AG09309 (cell line): ENCODE data around the gene C1QL2.

ENCODE experiments used
- DNase-seq: peaks from one replicate; pipeline ENCODE4 v3.0.0-alpha.2; 2010; ENCODE audit warnings: low read depth
- H3K4me3 ChIP-seq: 2 replicates; pipeline ENCODE4 v1.5.1; 2011; ENCODE audit warnings: mild to moderate bottlenecking, low read depth, low read length, moderate library complexity; ENCODE audit not compliant: control insufficient read depth
- TF ChIP-seq, protein P1 (sequence below): IDR thresholded peaks from 2 replicates; pipeline ENCODE4 v1.5.1; 2011; ENCODE audit warnings: mild to moderate bottlenecking, low read depth, low read length, inconsistent platforms; ENCODE audit not compliant: insufficient read depth, control insufficient read depth; ENCODE audit errors: missing control alignments

Gene C1QL2

DNA sequence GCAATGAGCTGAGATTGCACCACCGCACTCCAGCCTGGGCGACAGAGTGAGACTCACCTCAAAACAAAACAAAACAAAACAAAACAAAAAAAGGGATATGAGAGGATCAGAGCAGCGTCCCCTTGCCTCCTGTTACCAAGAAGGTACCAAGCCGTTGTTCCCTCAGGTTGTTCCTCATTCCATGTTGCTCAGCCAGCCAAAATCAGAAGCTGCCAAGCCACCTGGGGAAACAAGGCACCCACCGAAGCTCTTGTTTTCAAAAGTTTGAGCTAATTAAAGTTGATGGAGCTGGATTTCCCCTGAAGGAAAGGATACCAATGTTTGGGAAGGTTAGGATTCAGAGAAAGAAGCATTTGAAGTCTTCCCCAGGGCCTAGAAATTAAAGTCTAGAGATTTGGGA lies 43.3 kb upstream of the C1QL2 start:
- no peak for DNase-seq

DNA sequence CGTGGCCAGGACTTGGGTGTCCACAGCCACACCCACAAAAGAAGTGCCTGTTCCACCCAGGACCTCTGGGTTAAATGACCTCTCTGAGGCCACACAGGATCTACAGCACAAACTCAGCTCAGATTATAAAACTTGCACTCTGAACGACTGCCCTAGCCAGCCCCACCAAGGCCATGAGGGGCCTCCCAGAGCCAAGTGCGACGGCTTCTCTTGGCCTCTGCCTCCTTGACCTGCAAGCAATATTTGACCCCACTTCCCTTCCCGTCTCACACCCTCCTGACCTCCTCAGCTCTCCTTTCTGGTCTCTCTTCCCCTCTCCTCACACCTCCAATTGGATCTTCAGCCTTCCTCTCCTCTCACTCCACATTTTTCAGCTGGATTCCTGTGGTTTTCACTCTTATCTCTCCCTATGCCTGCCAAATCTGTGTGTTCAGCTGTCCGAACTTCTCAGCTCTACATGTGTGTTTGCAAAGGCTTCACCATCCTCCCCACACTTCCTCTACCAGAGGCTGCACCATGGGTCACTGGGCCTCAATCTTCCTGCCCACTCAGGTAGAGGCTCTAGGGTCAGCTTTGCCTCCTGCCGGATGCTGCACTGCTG lies 39.8 kb upstream of the C1QL2 start:
- TF ChIP-seq, protein P1, sequence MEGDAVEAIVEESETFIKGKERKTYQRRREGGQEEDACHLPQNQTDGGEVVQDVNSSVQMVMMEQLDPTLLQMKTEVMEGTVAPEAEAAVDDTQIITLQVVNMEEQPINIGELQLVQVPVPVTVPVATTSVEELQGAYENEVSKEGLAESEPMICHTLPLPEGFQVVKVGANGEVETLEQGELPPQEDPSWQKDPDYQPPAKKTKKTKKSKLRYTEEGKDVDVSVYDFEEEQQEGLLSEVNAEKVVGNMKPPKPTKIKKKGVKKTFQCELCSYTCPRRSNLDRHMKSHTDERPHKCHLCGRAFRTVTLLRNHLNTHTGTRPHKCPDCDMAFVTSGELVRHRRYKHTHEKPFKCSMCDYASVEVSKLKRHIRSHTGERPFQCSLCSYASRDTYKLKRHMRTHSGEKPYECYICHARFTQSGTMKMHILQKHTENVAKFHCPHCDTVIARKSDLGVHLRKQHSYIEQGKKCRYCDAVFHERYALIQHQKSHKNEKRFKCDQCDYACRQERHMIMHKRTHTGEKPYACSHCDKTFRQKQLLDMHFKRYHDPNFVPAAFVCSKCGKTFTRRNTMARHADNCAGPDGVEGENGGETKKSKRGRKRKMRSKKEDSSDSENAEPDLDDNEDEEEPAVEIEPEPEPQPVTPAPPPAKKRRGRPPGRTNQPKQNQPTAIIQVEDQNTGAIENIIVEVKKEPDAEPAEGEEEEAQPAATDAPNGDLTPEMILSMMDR = no peak
- DNase-seq = peak; percentile 17
- H3K4me3 ChIP-seq = no peak overlapping the region

More for the DNA sequence above, 43.3 kb upstream of the C1QL2 start:
- no peak overlapping the region for H3K4me3 ChIP-seq
- TF ChIP-seq, protein P1 = no peak

DNA sequence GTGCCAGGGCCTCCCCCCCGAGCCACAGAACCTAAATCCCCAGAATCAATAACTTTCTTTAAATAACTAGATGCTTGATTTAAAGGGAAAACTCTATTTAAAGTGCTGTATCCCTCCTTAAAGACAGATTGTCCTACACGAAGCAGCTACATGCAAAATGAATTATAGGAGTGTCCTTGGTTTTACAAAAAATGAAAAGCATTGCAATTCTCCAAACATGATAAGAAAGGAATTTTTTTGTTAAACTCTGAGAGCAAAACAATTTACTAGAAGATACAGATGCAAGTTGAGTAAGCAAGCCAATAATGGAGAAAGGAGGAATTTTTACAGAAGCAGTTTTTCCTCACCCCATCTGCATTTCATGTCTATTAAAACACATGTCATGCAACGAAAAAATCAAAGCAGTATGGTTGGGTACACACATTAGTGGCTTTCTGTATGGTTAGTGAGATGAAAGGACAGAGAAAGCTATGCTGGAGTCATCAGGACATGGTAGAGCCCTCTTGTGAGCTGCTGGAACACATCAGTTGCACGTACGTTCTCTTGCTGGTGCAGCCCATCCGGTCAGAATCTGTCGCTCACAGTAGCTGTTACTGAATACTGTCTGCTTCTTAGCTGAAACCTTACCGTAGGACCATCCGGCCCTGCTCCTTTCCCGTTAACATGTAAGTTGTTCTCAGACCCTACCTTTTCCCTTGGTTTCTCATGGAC lies 39.1 kb upstream of the C1QL2 start:
- TF ChIP-seq, protein P1 = no peak
- no peak for DNase-seq

DNA sequence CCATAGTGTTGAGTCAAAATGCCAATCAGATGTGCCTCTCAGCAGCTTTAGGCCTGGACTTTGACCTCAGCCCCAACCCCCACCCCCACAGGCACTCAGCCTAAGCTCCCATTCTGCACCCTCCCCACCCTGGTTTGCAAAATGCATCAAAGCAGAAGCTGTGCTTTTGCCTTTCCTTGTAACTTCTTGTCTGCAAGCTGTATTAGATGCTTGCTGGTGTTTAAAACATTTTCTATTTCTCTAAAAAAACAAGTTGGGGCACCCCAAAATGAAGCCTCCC lies 38.5 kb upstream of the C1QL2 start:
- no peak overlapping the region for H3K4me3 ChIP-seq
- TF ChIP-seq, protein P1 = no peak
- DNase-seq = no peak

More for the DNA sequence above, 39.1 kb upstream of the C1QL2 start:
- H3K4me3 ChIP-seq = no peak overlapping the region

DNA sequence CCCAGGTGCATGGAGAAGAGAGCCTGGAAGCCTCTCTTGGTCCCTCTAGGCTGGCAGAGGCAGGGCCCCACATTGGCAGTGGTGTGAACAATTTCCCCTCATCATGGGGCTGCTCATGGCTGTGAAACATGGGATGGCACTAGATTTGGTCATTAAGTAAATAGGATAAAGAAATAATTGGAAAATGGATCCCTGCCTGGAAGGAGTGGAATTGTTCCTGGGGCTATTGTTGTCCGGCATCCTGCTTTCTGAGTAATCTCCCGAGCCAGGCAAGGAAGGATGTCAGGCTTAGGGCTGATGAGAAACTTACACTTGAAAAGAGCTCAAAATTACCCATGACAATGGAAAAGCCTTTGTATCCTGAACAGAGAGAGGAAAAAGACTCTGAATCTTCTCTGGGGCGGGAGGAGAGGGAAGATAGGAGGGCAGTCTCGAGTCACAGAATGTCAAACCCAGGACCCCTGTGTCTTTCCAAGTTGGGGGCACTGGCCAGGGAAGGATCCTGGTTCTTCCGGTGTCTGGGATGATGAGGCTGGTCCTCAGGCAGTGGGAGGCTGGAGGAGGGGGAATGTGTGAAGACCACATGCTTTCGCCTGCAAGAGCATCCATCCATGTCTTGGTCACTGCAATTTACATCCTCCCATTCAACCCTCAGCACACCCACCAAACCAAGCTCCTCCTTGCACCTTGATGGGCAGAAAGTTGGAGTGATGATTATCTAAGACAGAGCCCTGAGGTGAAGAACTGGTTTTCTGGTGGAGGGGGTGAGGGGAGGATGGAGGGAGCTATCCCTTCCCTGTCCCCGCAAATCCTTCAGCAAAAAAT lies 38.0 kb upstream of the C1QL2 start:
- TF ChIP-seq, protein P1 = no peak
- peak; percentile 17 for DNase-seq
- H3K4me3 ChIP-seq = no peak overlapping the region

DNA sequence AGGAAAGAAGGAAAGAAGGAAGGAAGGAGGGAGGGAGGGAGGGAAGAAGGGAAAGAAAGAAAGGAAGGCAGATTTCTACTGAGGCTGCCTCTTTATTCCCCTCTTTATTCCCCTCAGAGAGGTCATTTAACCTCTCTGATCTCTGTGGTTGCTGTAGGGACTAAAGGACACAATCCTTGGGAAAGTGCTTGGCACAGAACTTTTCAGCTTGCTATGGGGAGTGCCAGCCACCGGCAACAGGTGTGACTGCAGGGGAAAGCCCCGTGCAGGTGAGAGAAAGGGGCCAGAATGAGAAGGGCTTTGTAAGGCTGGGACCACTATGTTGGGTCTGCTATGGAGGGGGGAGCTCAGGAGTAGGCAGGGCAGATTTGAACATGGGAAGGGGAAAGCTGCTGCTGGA lies 37.3 kb upstream of the C1QL2 start:
- TF ChIP-seq, protein P1 = no peak
- no peak overlapping the region for H3K4me3 ChIP-seq
- no peak for DNase-seq
